ENCODE measurements around the gene CCDC116.

GRCh38 chr22:21592422-21592821, 40.1 kb upstream of the CCDC116 start:
- TF ChIP-seq EZH2phosphoT487 (IDR thresholded peaks at IDR 0.05; ENCODE audit: insufficient read depth, low read depth): no peak
- TF ChIP-seq EZH2 (IDR thresholded peaks at IDR 0.05; ENCODE audit: insufficient read depth, poor library complexity, severe bottlenecking): no peak
